HUES6 (cell line): ENCODE results near the gene VPS16.

Experiments
- H3K27ac ChIP-seq: 2 replicates; pipeline ENCODE4 v1.7.0; 2013; ENCODE audit warnings: low read depth, mild to moderate bottlenecking, low read length, inconsistent platforms
- H3K27me3 ChIP-seq: 2 replicates; pipeline ENCODE4 v1.6.1; 2013; ENCODE audit warnings: low read length; ENCODE audit not compliant: control insufficient read depth, insufficient read depth
- H3K36me3 ChIP-seq: 2 replicates; pipeline ENCODE4 v1.6.1; 2013; ENCODE audit warnings: low read length; ENCODE audit not compliant: control insufficient read depth, insufficient read depth
- H3K4me1 ChIP-seq: 2 replicates; pipeline ENCODE4 v1.6.1; 2013; ENCODE audit warnings: low read length; ENCODE audit not compliant: control insufficient read depth, insufficient read depth
- H3K4me3 ChIP-seq: 2 replicates; pipeline ENCODE4 v1.5.1; 2013; ENCODE audit warnings: low read depth, low read length
- H3K9ac ChIP-seq: one replicate; pipeline ENCODE4 v1.6.1; 2013; ENCODE audit warnings: mild to moderate bottlenecking, low read length
- H3K9me3 ChIP-seq: 2 replicates; pipeline ENCODE4 v1.6.1; 2013; ENCODE audit warnings: low read depth, low read length; ENCODE audit not compliant: control insufficient read depth, insufficient read depth

VPS16 gene

DNA sequence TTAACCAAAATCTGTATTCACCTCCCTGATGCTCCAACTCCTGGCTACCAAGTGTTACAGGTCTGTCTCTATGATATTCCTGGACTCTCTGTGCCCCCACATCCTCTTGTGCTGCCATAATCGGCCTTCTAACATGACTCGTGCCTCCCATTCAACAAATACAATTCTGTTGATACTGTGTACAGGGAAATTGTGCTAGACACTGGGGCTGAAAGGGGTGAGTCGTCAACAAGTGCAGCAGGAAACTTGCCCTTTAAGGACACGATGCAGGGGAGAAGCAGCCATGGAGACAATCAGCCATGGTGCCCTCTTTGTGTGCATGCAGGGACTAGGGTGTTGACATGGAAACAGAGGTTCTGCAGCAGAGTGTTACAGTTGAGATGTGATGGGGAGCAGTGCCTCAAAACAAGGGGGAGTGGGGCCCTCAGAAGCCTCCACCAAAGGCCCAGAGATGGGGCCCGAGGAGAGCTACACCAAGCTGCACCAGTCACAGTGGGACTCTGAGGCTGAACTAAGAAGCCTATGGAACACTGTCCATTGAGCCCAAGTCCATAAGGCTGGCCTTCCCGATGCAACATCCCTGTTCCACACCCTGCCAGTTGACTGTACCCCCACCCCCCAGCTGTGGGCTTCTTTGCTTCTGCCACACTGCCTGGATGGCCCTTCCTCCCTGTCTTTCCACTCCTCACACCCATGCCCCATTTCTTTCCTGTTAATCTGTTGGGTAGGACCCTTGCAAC lies 3.2 kb upstream of the VPS16 start:
- H3K9ac ChIP-seq = no peak overlapping the region
- peaks cover 15% of the 10 kb centered on the region for H3K27me3 ChIP-seq
- 0 out of 2 replicates have a peak, but pooled peaks cover 3% of the 10 kb centered on the region for H3K4me1 ChIP-seq
- H3K4me3 ChIP-seq = no peak overlapping the region
- H3K27ac ChIP-seq = no peak overlapping the region
- peaks cover 22% of the 10 kb centered on the region; the same call in 1 of the 2 replicates for H3K36me3 ChIP-seq
- H3K9me3 ChIP-seq = no peaks in the 10 kb centered on the region

DNA sequence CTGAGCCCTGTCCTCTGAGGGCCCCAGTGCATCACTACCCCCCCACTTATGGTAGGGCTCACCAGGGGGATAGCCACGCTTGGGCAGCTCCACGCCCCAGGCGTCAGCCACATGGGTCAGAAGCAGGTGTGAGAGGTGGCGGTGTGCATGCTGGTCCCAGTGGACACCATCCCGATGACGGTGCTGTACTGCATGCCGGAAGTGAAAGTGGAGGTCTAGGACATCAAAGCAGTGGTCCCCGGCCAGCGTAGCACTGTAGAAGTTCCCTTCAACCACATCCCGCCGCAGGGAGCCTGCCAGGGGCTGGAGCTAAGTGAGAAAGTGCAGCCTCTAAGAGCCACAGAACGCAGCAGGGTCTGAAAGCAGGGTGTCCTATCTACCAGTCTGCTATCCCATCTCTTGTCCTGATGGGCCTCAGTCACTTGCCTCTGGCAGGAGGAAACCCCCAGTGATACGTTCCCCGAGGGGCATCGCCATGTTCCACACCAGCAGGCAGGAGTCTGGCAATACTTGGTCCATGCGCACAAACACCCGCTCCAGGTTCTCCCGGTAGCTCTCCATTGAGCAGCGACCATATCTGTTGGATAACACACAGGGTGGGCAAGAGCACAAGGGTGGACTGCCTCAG lies 2.3 kb upstream of the VPS16 start:
- peaks cover 15% of the 10 kb centered on the region for H3K27me3 ChIP-seq
- no peaks in the 10 kb centered on the region for H3K9me3 ChIP-seq
- H3K27ac ChIP-seq = no peak overlapping the region
- H3K9ac ChIP-seq = no peak overlapping the region
- 0 out of 2 replicates have a peak, but pooled peaks cover 3% of the 10 kb centered on the region for H3K4me1 ChIP-seq
- H3K36me3 ChIP-seq = peaks cover 22% of the 10 kb centered on the region; the same call in 1 of the 2 replicates
- H3K4me3 ChIP-seq = no peak overlapping the region

DNA sequence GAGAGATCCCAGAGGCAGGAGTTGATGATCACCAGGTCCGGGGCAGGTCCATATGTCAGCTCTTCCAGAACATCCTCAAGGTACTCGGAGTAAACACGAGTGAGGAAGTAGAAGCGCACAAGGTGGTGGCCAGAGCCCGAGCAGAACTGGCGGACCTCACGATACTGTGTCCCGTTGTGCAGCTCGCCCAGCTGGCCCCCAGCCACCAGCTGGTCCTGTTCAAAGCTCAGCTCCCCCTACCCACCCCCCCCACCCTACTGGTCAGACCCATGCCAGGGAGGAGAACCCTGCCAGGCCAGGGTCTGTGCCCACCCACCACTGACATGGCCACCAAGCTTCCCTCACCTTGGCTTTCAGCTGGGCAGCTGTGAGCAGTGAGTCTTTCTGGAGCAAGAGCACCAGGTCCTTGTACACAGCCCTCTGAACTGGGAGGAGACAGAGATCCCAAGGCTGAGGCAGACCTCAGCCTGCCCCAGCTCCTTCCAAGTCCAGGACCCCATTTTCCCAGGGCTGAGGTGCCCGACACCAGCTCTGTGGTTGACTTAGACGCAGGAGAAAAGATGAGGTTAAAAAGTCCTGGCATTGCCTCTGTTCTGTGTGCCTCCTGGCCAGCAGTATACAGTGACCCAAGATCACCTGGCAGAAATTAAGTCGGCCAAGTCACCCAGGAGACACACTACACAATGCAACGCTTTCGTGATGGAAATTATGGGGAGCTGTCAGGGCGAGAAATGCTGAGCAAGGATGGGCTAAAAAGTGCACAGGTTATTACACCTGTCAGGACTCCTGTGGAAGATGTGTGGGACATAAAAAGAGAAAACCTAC lies 1.5 kb upstream of the VPS16 start:
- H3K36me3 ChIP-seq = peaks cover 22% of the 10 kb centered on the region; the same call in 1 of the 2 replicates
- H3K9ac ChIP-seq = no peak overlapping the region
- H3K27ac ChIP-seq = no peak overlapping the region
- H3K4me1 ChIP-seq = 0 out of 2 replicates have a peak, but pooled peaks cover 3% of the 10 kb centered on the region
- H3K9me3 ChIP-seq = no peaks in the 10 kb centered on the region
- H3K27me3 ChIP-seq = peaks cover 15% of the 10 kb centered on the region
- H3K4me3 ChIP-seq = no peak overlapping the region

- H3K4me3 ChIP-seq = peak overlapping the region; percentile 88
- peaks cover 15% of the 10 kb centered on the region for H3K27me3 ChIP-seq
- H3K9ac ChIP-seq = peak overlapping the region; percentile 93
- 0 out of 2 replicates have a peak, but pooled peaks cover 3% of the 10 kb centered on the region for H3K4me1 ChIP-seq
- peaks cover 22% of the 10 kb centered on the region; the same call in 1 of the 2 replicates for H3K36me3 ChIP-seq
- no peaks in the 10 kb centered on the region for H3K9me3 ChIP-seq
- no peak overlapping the region for H3K27ac ChIP-seq
These were observed 810 bp upstream of the VPS16 start for GRCh38 chr20:2839732-2840137.

DNA sequence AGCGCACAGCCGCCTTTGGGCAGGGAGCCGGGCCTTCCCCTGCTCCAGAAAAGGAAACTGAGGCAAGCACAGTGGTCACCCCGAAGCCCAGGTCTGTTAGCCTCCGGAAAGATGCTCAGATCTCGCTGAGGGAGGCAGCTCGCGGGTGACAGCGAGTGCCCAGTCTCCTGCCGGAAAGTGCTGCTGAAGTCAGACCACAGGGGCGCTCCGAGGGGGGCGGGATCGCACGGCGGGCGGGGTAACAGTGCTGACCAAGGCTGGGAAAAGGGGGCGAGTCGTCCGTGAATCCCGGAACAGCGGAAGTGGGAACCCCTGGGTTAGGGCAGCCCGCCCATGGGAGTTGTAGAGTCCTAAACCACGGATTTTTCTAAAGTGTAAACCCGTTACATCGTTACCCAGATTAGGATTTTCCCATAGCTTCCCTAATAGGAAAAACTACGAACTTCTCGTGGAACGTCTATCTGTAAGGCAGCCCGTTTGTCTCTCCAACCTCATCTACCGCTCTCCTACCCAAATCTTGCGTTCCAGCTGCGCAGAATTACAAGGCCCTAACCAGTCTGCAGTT lies 504 bp downstream of the VPS16 start:
- H3K27ac ChIP-seq = no peak overlapping the region
- peak overlapping the region; percentile 52 for H3K9ac ChIP-seq
- H3K27me3 ChIP-seq = peaks cover 15% of the 10 kb centered on the region
- peaks cover 13% of the 10 kb centered on the region; the same call in 1 of the 2 replicates for H3K36me3 ChIP-seq
- 0 out of 2 replicates have a peak, but pooled peaks cover 3% of the 10 kb centered on the region for H3K4me1 ChIP-seq
- no peaks in the 10 kb centered on the region for H3K9me3 ChIP-seq
- H3K4me3 ChIP-seq = peak overlapping the region; percentile 88

DNA sequence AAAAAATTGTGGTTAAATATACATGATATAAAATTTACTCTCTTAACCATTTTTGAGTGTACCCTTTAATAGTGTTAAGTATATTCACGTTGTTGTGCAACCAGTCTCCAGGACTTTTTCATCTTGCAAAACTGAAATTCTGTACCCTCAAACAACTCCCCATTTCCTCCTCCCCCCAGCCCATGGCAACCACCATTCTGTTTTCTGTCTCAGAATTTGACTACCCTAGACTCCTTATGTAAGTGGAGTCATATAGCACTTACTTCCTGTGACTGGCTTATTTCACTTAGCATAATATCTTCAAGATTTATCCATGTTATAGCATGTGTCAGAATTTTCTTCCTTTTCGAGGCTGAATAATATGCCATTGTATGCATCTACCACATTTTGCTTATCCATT lies 5.1 kb downstream of the VPS16 start:
- no peaks in the 10 kb centered on the region for H3K27me3 ChIP-seq
- no peaks in the 10 kb centered on the region for H3K36me3 ChIP-seq
- H3K9me3 ChIP-seq = no peaks in the 10 kb centered on the region
- no peak overlapping the region for H3K4me3 ChIP-seq
- no peak overlapping the region for H3K9ac ChIP-seq
- 0 out of 2 replicates have a peak, but pooled peaks cover 3% of the 10 kb centered on the region for H3K4me1 ChIP-seq
- H3K27ac ChIP-seq = no peak overlapping the region

- Histone ChIP-seq H3K27ac (no peak overlapping the region), H3K9me3 (no peaks in the 10 kb centered on the region), H3K9ac (no peak overlapping the region), H3K27me3 (no peaks in the 10 kb centered on the region), H3K4me3 (no peak overlapping the region), H3K36me3 (no peaks in the 10 kb centered on the region), H3K4me1 (no peaks in the 10 kb centered on the region)
These were observed 6.2 kb downstream of the VPS16 start for GRCh38 chr20:2846698-2847097.

- peaks cover 3% of the 10 kb centered on the region; the same call in 1 of the 2 replicates for H3K4me1 ChIP-seq
- H3K27ac ChIP-seq = no peak overlapping the region
- H3K9ac ChIP-seq = no peak overlapping the region
- no peaks in the 10 kb centered on the region for H3K9me3 ChIP-seq
- no peak overlapping the region for H3K4me3 ChIP-seq
- no peaks in the 10 kb centered on the region for H3K27me3 ChIP-seq
- H3K36me3 ChIP-seq = no peaks in the 10 kb centered on the region
These were observed 7.3 kb downstream of the VPS16 start for GRCh38 chr20:2847802-2848201.

- Histone ChIP-seq H3K27ac (no peak overlapping the region), H3K27me3 (no peaks in the 10 kb centered on the region), H3K4me1 (peaks cover 3% of the 10 kb centered on the region; the same call in 1 of the 2 replicates), H3K4me3 (no peak overlapping the region), H3K9me3 (no peaks in the 10 kb centered on the region), H3K36me3 (no peaks in the 10 kb centered on the region), H3K9ac (no peak overlapping the region)
These were observed 9.0 kb downstream of the VPS16 start for GRCh38 chr20:2849529-2849928.

DNA sequence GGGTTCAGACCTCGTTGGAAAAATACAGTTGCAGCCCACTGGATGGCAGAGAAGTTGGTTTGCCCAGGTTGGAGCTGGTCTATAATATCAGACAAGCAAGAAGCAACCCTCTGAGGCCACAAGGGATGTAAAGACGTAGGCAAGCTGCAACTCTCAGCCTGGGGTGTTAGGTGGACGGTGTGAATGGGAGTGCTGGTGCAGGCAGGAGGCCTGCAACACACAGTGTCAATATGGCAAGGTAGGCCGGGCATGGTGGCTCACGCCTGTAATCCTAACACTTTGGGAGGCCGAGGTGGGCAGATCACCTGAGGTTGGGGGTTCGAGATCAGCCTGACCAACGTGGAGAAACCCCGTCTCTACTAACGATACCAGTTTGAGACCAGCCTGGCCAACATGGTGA lies 10.5 kb downstream of the VPS16 start:
- Histone ChIP-seq H3K4me1 (peaks cover 3% of the 10 kb centered on the region; the same call in 1 of the 2 replicates), H3K27me3 (no peaks in the 10 kb centered on the region)

More for the DNA sequence above, 10.5 kb downstream of the VPS16 start:
- Histone ChIP-seq H3K27ac (no peak overlapping the region), H3K4me3 (no peak overlapping the region), H3K9ac (no peak overlapping the region), H3K9me3 (no peaks in the 10 kb centered on the region), H3K36me3 (no peaks in the 10 kb centered on the region)
